Loucy (cell line): ENCODE measurements around the gene CLCN6.

Experiments used
- H2AFZ ChIP-seq: fragments of 200-600 bp; sonication (generic); 2 replicates; pipeline ENCODE4 v1.6.0; 2016; ENCODE audit warnings: antibody characterized with exemption, mild to moderate bottlenecking, low read length, moderate library complexity
- H3F3A ChIP-seq: fragments of 200-600 bp; 2 replicates; pipeline ENCODE4 v1.6.0; 2016; ENCODE audit warnings: antibody characterized with exemption, low read depth, mild to moderate bottlenecking
- H3K27me3 ChIP-seq: fragments of 200-600 bp; sonication (generic); 2 replicates; pipeline ENCODE4 v1.6.1; 2014; ENCODE audit warnings: low read length, mild to moderate bottlenecking; ENCODE audit not compliant: insufficient read depth, poor library complexity, severe bottlenecking
- H3K36me3 ChIP-seq: fragments of 200-600 bp; sonication (generic); 2 replicates; pipeline ENCODE4 v1.6.1; 2016; ENCODE audit warnings: low read length; ENCODE audit not compliant: insufficient read depth
- H3K4me1 ChIP-seq: fragments of 200-600 bp; sonication (generic); 2 replicates; pipeline ENCODE4 v1.5.1; 2014; ENCODE audit warnings: low read length, mild to moderate bottlenecking; ENCODE audit not compliant: insufficient read depth, poor library complexity, severe bottlenecking
- H3K4me2 ChIP-seq: fragments of 200-600 bp; sonication (generic); 2 replicates; pipeline ENCODE4 v1.6.0; 2014; ENCODE audit warnings: antibody characterized with exemption, low read length, low read depth, mild to moderate bottlenecking; ENCODE audit not compliant: poor library complexity, severe bottlenecking
- H3K4me3 ChIP-seq: fragments of 200-600 bp; sonication (generic); 2 replicates; pipeline ENCODE4 v1.5.1; 2014; ENCODE audit warnings: low read length, mild to moderate bottlenecking, mixed read lengths; ENCODE audit not compliant: poor library complexity, severe bottlenecking
- H3K79me2 ChIP-seq: fragments of 200-600 bp; sonication (generic); 2 replicates; pipeline ENCODE4 v1.6.1; 2014; ENCODE audit warnings: low read length; ENCODE audit not compliant: insufficient read depth
- H3K9ac ChIP-seq: fragments of 200-600 bp; sonication (generic); 2 replicates; pipeline ENCODE4 v1.6.0; 2014; ENCODE audit warnings: mild to moderate bottlenecking, low read depth, low read length, moderate library complexity; ENCODE audit not compliant: poor library complexity, severe bottlenecking
- H3K9me2 ChIP-seq: fragments of 200-600 bp; sonication (generic); replicated peaks from 2 replicates; pipeline ENCODE4 v1.6.1; 2016; ENCODE audit warnings: low read depth, low read length, mixed read lengths
- H3K9me3 ChIP-seq: fragments of 200-600 bp; sonication (generic); 2 replicates; pipeline ENCODE4 v1.6.1; 2014; ENCODE audit warnings: mild to moderate bottlenecking, antibody characterized with exemption, low read length, low read depth; ENCODE audit not compliant: insufficient read depth
- H4K20me1 ChIP-seq: fragments of 200-600 bp; sonication (generic); 2 replicates; pipeline ENCODE4 v1.6.0; 2014; ENCODE audit warnings: antibody characterized with exemption, low read length, mild to moderate bottlenecking; ENCODE audit not compliant: insufficient read depth, poor library complexity, severe bottlenecking
- CTCF ChIP-seq: fragments of 200-600 bp; sonication (generic); conservative IDR thresholded peaks from 2 replicates; pipeline ENCODE4 v1.5.1; 2014; ENCODE audit warnings: mild to moderate bottlenecking, antibody characterized with exemption, low read length
- EZH2phosphoT487 ChIP-seq: fragments of 200-600 bp; IDR thresholded peaks from 2 replicates; pipeline ENCODE4 v1.6.1; 2018; ENCODE audit warnings: antibody characterized with exemption, mild to moderate bottlenecking, moderate library complexity, borderline replicate concordance

Gene CLCN6

DNA sequence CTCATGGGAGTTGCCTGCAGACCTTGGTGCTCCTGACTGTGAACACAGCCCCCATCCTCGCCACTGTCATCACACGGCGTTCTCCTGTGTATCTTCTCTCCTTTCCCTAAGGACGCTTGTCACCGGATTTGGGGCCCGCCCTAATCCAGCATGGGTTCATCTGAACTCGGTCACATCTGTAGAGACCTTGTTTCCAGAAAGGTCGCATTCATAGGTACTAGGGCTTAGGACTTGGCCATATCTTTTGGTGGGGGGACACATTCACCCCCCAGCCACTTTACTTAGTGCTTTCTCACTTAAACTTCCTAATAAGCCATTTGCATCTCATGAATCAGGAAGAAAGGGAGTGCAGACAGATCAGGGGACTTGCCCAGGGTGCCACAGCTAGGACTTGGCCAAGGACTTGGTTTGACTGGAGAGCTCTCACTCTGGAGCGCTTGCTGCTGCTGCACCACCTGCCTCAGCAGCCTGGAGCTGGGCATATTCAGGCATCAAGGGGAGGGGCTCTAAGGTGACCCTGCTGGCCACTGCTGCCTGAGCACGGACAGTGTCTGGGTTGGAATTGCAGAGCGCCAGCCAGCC lies 31.9 kb downstream of the CLCN6 start:
- Histone ChIP-seq H3K79me2 (no peaks in the 10 kb centered on the region), H3K9me3 (no peaks in the 10 kb centered on the region), H3K27me3 (no peaks in the 10 kb centered on the region), H3K4me2 (no peak overlapping the region), H3K4me1 (peaks cover 22% of the 10 kb centered on the region), H3F3A (peaks cover 16% of the 10 kb centered on the region; the same call in 1 of the 2 replicates), H3K36me3 (peaks cover 80% of the 10 kb centered on the region; the same call in 1 of the 2 replicates), H3K4me3 (no peak overlapping the region), H2AFZ (no peak overlapping the region), H4K20me1 (peaks cover 3% of the 10 kb centered on the region), H3K9me2 (no peaks in the 10 kb centered on the region), H3K9ac (no peak overlapping the region)
- no peak for TF ChIP-seq CTCF
- no peak for TF ChIP-seq EZH2phosphoT487

GRCh38 chr1:11838349-11839272 lies 32.6 kb downstream of the CLCN6 start:
- Histone ChIP-seq H3K4me2 (no peak overlapping the region), H3K9me2 (no peaks in the 10 kb centered on the region), H2AFZ (no peak overlapping the region), H3K4me1 (peaks cover 27% of the 10 kb centered on the region), H4K20me1 (peaks cover 3% of the 10 kb centered on the region), H3K9me3 (no peaks in the 10 kb centered on the region), H3K4me3 (no peak overlapping the region), H3F3A (peaks cover 17% of the 10 kb centered on the region; the same call in 1 of the 2 replicates), H3K27me3 (no peaks in the 10 kb centered on the region), H3K9ac (no peak overlapping the region), H3K79me2 (no peaks in the 10 kb centered on the region), H3K36me3 (peaks cover 73% of the 10 kb centered on the region; the same call in 1 of the 2 replicates)
- TF ChIP-seq CTCF (peak; percentile 98), EZH2phosphoT487 (no peak)

GRCh38 chr1:11839727-11840705 lies 34.0 kb downstream of the CLCN6 start:
- Histone ChIP-seq H3K36me3 (peaks cover 65% of the 10 kb centered on the region; the same call in 1 of the 2 replicates), H3K79me2 (no peaks in the 10 kb centered on the region), H3F3A (peaks cover 17% of the 10 kb centered on the region; the same call in 1 of the 2 replicates), H3K4me1 (peaks cover 27% of the 10 kb centered on the region), H3K4me2 (no peak overlapping the region), H3K9me2 (no peaks in the 10 kb centered on the region), H2AFZ (no peak overlapping the region), H4K20me1 (peaks cover 3% of the 10 kb centered on the region), H3K9me3 (no peaks in the 10 kb centered on the region), H3K4me3 (no peak overlapping the region), H3K9ac (no peak overlapping the region), H3K27me3 (no peaks in the 10 kb centered on the region)
- TF ChIP-seq CTCF (no peak), EZH2phosphoT487 (no peak)
